ENCODE results near the gene ZNF320. TPM values are rescaled to one million over a fixed set of nuclear protein-coding genes. Genes with fewer than 3 reads are reported as not detected.

The ZNF320 gene
- total and polyA plus RNA-seq, 9 of the 15 experiments (the other 6 are each of a cell fraction or from before 2014, with no cell fraction given), result 5.4 to 25.6 (median 11.7) TPM

GRCh38 chr19:52922841-52923777 is 25.7 kb upstream of the ZNF320 start, which contains the start of gene ZNF888 (continued):
- TF ChIP-seq, protein P1, sequence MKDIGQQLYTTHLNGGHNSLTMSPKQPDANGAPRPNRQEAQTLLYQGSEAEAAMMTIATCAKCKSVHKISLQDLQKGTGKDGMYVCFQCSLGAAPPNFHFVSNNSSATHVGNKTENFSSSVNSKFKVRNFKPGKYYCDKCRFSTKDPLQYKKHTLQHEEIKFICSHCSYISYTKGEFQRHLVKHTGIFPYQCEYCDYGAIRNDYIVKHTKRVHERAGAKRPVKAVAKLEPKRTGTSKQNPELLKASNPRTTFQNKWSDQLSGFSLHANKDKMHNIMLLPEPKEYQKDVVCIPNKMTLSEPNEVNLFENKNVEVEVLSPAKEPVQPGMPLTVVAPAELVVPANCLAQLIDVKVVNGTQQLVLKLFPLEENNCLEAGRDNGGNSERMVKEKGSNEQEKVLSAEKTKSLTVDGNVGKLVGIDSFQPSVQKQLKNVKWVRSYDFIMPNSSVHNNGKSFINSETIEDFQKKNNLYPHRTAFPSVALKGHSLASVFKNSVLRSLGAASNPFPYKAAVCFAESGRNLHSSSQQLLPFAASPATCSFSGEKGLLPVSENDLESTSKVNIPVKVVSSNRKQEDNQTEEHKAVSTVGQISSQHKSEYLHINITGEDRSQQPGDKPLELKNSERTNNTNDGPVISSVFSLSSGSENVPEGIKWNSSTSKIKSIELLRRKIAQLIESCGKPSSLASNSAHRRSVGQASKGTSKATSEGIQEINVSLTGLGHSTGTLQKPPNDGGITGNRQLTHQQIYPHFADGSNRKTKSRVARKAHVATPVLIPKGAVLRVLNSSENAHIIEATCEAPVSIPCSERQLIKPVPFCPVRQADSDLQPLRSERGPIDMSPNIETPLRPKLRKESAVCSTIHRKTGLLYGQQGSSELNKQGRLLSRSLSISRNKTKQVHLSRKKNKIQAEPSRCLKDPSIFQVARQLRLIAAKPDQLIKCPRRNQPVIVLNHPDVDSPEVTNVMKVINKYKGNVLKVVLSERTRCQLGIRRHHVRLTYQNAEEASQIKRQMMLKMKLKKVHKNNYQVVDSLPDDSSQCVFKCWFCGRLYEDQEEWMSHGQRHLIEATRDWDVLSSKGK (CRISPR knock-in tag; IDR thresholded peaks at IDR 0.05), result no peak
- no peak for TF ChIP-seq ZC3H11A (IDR thresholded peaks at IDR 0.05; ENCODE audit: low read depth, low read length)
- TF ChIP-seq, protein P2, sequence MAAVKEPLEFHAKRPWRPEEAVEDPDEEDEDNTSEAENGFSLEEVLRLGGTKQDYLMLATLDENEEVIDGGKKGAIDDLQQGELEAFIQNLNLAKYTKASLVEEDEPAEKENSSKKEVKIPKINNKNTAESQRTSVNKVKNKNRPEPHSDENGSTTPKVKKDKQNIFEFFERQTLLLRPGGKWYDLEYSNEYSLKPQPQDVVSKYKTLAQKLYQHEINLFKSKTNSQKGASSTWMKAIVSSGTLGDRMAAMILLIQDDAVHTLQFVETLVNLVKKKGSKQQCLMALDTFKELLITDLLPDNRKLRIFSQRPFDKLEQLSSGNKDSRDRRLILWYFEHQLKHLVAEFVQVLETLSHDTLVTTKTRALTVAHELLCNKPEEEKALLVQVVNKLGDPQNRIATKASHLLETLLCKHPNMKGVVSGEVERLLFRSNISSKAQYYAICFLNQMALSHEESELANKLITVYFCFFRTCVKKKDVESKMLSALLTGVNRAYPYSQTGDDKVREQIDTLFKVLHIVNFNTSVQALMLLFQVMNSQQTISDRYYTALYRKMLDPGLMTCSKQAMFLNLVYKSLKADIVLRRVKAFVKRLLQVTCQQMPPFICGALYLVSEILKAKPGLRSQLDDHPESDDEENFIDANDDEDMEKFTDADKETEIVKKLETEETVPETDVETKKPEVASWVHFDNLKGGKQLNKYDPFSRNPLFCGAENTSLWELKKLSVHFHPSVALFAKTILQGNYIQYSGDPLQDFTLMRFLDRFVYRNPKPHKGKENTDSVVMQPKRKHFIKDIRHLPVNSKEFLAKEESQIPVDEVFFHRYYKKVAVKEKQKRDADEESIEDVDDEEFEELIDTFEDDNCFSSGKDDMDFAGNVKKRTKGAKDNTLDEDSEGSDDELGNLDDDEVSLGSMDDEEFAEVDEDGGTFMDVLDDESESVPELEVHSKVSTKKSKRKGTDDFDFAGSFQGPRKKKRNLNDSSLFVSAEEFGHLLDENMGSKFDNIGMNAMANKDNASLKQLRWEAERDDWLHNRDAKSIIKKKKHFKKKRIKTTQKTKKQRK (IDR thresholded peaks at IDR 0.05; ENCODE audit: borderline replicate concordance, low read depth, low read length), result no peak
- TF ChIP-seq ETV5 (CRISPR knock-in tag; IDR thresholded peaks at IDR 0.05; ENCODE audit: low read depth), result peak; percentile 81; the same call in 1 of the 2 replicates
- peak in 1 of 2 experiments; percentile 65; a peak in 2 of 4 replicates for TF ChIP-seq HDAC1 (IDR thresholded peaks at IDR 0.05)
- no peak for TF ChIP-seq KDM2B (CRISPR knock-in tag; IDR thresholded peaks at IDR 0.05)
- no peak for TF ChIP-seq FUS (optimal IDR thresholded peaks at IDR 0.05; ENCODE audit: low read depth, low read length)
- TF ChIP-seq, protein P3, sequence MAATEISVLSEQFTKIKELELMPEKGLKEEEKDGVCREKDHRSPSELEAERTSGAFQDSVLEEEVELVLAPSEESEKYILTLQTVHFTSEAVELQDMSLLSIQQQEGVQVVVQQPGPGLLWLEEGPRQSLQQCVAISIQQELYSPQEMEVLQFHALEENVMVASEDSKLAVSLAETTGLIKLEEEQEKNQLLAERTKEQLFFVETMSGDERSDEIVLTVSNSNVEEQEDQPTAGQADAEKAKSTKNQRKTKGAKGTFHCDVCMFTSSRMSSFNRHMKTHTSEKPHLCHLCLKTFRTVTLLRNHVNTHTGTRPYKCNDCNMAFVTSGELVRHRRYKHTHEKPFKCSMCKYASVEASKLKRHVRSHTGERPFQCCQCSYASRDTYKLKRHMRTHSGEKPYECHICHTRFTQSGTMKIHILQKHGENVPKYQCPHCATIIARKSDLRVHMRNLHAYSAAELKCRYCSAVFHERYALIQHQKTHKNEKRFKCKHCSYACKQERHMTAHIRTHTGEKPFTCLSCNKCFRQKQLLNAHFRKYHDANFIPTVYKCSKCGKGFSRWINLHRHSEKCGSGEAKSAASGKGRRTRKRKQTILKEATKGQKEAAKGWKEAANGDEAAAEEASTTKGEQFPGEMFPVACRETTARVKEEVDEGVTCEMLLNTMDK (IDR thresholded peaks at IDR 0.05; ENCODE audit: borderline replicate concordance, insufficient read depth, low read depth, low read length, poor library complexity, severe bottlenecking), result no peak
- no peak for TF ChIP-seq NR0B1 (IDR thresholded peaks at IDR 0.05; ENCODE audit: partially characterized antibody)
- TF ChIP-seq, protein P4, sequence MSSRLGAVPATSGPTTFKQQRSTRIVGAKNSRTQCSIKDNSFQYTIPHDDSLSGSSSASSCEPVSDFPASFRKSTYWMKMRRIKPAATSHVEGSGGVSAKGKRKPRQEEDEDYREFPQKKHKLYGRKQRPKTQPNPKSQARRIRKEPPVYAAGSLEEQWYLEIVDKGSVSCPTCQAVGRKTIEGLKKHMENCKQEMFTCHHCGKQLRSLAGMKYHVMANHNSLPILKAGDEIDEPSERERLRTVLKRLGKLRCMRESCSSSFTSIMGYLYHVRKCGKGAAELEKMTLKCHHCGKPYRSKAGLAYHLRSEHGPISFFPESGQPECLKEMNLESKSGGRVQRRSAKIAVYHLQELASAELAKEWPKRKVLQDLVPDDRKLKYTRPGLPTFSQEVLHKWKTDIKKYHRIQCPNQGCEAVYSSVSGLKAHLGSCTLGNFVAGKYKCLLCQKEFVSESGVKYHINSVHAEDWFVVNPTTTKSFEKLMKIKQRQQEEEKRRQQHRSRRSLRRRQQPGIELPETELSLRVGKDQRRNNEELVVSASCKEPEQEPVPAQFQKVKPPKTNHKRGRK (tag; IDR thresholded peaks at IDR 0.05), result no peak
- TF ChIP-seq SUPT5H (IDR thresholded peaks at IDR 0.05), result peak; percentile 92
- no peak for TF ChIP-seq WHSC1 (IDR thresholded peaks at IDR 0.05; ENCODE audit: low read length)
- TF ChIP-seq SRSF3 (IDR thresholded peaks at IDR 0.05; ENCODE audit: insufficient read depth, low read length), result no peak
- TF ChIP-seq ZSCAN29 (IDR thresholded peaks at IDR 0.05), result peak; percentile 55; the same call in 1 of the 2 replicates

Data from K562 (cell line).